NB4 (cell line): Measurements from ENCODE around the gene CCDC24.

ENCODE experiments used
- DNase-seq: peaks from one replicate; pipeline ENCODE4 v3.0.0; 2010; ENCODE audit warnings: low read depth
- H3K4me3 ChIP-seq: one replicate; pipeline ENCODE4 v1.5.1; 2011; ENCODE audit warnings: mild to moderate bottlenecking, low read depth, low read length, moderate library complexity
- MYC ChIP-seq: IDR thresholded peaks from 2 replicates; pipeline ENCODE4 v1.6.1; 2011; ENCODE audit warnings: low read depth, low read length
- POLR2A ChIP-seq: IDR thresholded peaks from 2 replicates; pipeline ENCODE4 v1.6.1; 2011; ENCODE audit warnings: mild to moderate bottlenecking; ENCODE audit not compliant: insufficient read length; ENCODE audit errors: extremely low read depth
- TF ChIP-seq, protein P1 (sequence below): IDR thresholded peaks from 2 replicates; pipeline ENCODE4 v1.6.1; 2011; ENCODE audit warnings: low read depth, low read length
- TF ChIP-seq, protein P2 (sequence below): IDR thresholded peaks from one replicate; pipeline ENCODE4 v1.5.1; 2012; ENCODE audit warnings: low read depth, low read length

The CCDC24 gene

DNA sequence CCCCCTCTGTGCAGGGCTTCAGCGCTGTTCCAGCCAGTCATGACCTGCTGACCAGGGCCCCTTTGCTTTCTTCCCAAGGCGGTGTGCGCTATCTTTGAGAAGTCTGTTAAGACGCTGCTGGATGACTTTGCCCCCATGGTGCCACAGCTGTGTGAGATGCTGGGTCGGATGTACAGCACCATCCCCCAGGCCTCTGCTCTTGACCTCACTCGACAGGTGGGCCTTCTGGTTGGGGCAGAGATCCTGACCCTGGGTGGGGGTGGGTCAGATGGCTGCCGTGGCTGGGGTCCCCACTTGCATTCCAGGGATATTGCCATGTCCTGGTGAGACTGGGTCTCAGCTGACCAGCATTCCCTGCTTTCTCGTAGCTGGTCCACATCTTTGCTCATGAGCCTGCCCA lies 30.6 kb upstream of the CCDC24 start:
- TF ChIP-seq, protein P1, sequence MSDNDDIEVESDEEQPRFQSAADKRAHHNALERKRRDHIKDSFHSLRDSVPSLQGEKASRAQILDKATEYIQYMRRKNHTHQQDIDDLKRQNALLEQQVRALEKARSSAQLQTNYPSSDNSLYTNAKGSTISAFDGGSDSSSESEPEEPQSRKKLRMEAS = no peak
- no peak for TF ChIP-seq POLR2A
- TF ChIP-seq, protein P2, sequence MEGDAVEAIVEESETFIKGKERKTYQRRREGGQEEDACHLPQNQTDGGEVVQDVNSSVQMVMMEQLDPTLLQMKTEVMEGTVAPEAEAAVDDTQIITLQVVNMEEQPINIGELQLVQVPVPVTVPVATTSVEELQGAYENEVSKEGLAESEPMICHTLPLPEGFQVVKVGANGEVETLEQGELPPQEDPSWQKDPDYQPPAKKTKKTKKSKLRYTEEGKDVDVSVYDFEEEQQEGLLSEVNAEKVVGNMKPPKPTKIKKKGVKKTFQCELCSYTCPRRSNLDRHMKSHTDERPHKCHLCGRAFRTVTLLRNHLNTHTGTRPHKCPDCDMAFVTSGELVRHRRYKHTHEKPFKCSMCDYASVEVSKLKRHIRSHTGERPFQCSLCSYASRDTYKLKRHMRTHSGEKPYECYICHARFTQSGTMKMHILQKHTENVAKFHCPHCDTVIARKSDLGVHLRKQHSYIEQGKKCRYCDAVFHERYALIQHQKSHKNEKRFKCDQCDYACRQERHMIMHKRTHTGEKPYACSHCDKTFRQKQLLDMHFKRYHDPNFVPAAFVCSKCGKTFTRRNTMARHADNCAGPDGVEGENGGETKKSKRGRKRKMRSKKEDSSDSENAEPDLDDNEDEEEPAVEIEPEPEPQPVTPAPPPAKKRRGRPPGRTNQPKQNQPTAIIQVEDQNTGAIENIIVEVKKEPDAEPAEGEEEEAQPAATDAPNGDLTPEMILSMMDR = no peak
- TF ChIP-seq MYC = no peak
- DNase-seq = no peak
- H3K4me3 ChIP-seq = no peak overlapping the region

DNA sequence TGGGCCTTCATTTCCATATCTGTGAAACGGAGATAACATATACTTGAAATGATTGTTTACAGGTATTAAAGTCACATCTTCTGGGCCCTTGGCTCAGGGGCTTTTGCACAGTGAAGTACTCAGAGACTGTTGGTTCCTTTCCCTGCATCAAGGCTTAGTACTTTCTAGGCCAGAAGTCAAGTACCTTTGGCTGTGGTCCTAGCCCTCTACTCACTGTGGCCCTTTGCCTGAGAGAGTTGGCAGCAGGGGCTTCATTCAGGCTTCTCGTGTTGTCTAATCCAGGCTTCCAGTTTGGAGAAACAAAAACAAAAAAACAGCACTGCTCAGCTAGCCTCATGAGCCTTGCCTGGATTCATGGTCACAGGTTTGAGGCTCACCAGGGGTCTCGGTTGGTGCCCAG lies 29.7 kb upstream of the CCDC24 start:
- DNase-seq = no peak

DNA sequence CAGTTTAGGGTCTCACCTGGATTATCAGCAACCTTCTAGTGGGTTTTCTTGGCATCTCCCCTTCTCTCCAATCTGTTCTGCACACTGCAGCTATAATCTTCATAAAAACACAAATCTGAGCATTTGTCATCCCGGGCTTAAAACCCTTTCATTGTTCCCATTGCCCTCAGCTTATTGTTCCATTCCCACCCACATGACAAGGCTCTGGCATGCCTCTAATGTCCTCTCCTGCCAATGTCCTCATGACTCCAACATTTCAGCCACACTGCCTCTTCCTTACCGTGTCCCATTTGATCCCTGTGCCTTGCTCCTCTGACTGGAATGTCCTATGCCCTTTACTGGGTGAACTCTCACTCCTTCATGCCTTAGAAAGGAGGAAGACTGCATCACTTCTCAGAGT lies 29.1 kb upstream of the CCDC24 start:
- H3K4me3 ChIP-seq = no peak overlapping the region
- DNase-seq = no peak
- TF ChIP-seq POLR2A = no peak
- TF ChIP-seq, protein P2 = no peak
- no peak for TF ChIP-seq MYC
- TF ChIP-seq, protein P1 = no peak

More for the DNA sequence above, 29.7 kb upstream of the CCDC24 start:
- no peak overlapping the region for H3K4me3 ChIP-seq
- TF ChIP-seq, protein P1 = no peak
- no peak for TF ChIP-seq MYC
- TF ChIP-seq POLR2A = no peak
- TF ChIP-seq, protein P2 = no peak

DNA sequence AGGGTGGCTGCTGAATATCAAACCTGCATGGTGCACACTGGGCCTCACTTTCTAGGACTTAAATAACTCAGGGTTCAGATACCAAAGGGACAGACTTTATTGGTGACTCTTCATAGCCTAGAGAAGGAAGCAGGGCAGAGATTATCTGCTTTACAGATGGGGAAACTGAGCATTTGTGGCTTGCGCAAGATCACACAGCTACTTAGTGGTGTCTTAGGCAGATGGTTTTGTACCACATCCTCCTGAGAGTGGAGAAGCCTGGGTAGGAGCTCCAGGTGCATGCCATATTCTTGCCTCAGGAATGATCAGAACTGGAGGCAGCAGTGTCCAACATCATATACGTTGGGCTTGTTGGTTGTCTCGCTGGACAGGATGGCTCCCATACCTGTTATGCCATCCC lies 28.4 kb upstream of the CCDC24 start:
- TF ChIP-seq POLR2A = no peak
- TF ChIP-seq, protein P1 = no peak
- TF ChIP-seq MYC = no peak
- TF ChIP-seq, protein P2 = no peak
- H3K4me3 ChIP-seq = no peak overlapping the region
- DNase-seq = peak; percentile 64

DNA sequence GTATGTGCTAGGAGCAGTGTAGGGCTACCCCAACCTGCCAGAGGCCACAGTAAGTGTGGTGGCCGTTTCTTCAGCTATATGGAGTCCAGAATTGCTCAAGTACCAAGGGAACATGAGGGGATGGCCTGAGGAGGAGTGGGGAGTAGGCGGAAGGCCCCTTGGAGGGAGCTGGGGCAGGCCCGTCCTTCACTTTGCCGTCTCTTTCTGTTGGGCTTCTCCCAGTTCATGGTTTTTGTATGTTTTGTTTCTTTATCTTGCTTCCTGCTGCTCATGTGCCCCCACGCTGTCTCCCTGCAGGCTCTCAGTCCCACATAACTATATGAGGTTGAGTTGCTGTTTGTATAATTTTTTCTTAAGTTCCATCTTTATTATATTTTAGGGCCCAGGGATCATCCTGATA lies 27.5 kb upstream of the CCDC24 start:
- DNase-seq = peak; percentile 52
- TF ChIP-seq POLR2A (no peak), MYC (no peak)
- TF ChIP-seq, protein P1 = no peak
- TF ChIP-seq, protein P2 = no peak
- no peak overlapping the region for H3K4me3 ChIP-seq
